Testis (tissue), 2 donors: ENCODE measurements around the gene ZNF408.

Source experiments
- CTCF ChIP-seq, 3 experiments: fragments of 450-650 bp in 2 of 3; fragments of 200-600 bp in 1 of 3; sonication (generic) in 1 of 3; IDR thresholded peaks; one replicate each; pipeline ENCODE4 v1.5.1; 2016 to 2019; ENCODE audit warnings: antibody characterized with exemption in 3 of 3, mild to moderate bottlenecking in 2 of 3, moderate library complexity in 1 of 3
- POLR2A ChIP-seq: fragments of 450-650 bp; IDR thresholded peaks from one replicate; pipeline ENCODE4 v1.6.1; 2017; ENCODE audit warnings: antibody characterized with exemption, mild to moderate bottlenecking, moderate library complexity

DNA sequence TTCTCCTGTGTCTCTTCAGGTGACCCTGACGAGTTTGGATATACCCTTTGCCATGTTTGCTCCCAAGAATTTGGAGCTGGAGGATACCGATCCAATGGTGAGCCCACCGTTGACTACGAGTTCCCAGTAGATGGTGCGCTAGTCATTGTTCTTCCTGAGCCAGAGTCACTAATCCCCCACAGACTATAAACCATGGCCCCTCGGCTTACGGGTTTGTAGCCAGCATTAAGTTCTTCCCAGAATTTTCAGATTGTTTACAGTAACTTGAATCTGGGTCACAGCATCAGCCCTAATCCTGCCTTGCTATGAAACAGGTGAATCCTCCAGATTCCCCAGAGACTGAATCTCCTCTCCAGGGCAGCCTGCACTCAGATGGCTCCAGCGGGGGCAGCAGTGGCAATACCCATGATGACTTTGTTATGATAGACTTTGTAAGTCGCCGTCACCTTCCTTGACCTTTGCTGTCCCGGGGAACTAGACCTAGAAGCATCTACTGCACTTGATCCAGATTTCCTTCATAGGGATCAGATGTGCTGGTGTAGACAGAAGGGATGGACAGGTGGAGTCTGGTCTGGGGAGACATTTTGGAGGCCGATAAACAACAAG is 32.2 kb upstream of the ZNF408 start:
- TF ChIP-seq CTCF (IDR thresholded peaks at IDR 0.05) (no peak), POLR2A (no peak)
